Panc1 (cell line): ENCODE measurements around the gene PRKCQ. TPM values are rescaled to one million over a fixed set of nuclear protein-coding genes. Genes with fewer than 3 reads are reported as not detected.
"Not testable (repeated sequence)": the region's sequence is repeated elsewhere in the genome, so short reads cannot be mapped to it uniquely, and the experiment has no call there.

Experiments used
- ATAC-seq: fragments of 200-7000 bp; cut with Tn5 transposase; 2 replicates; pipeline ENCODE4 v1.9.1; 2020; ENCODE audit warnings: mild to moderate bottlenecking, moderate library complexity
- BruUV-seq: library from RNA; stranded (reverse); fragments of 400-500 nt; replicated peaks from 2 replicates; lab custom pipeline; 2021; lab: Mats Ljungman, UMichigan
- CTCF ChIA-PET: fragments of 300-600 bp; sonication (Branson Sonifier 250); formaldehyde crosslinking; loops from one replicate; lab custom pipeline; 2022; ENCODE audit warnings: antibody characterized with exemption; lab: Charles Lee
- POLR2A ChIA-PET: fragments of 300-600 bp; sonication (Branson Sonifier 250); formaldehyde crosslinking; loops from one replicate; lab custom pipeline; 2022; ENCODE audit warnings: antibody characterized with exemption; lab: Charles Lee
- DNase-seq: peaks from one replicate; pipeline ENCODE4 v3.0.0-alpha.2; 2010; ENCODE audit warnings: low read depth, low spot score
- H3K27ac ChIP-seq: 2 replicates; pipeline ENCODE4 v1.5.1; 2011; ENCODE audit warnings: mild to moderate bottlenecking, low read length, inconsistent platforms
- H3K27me3 ChIP-seq: fragments of 200-500 bp; sonication (Bioruptor generic); 2 replicates; pipeline ENCODE4 v1.6.0; 2014; ENCODE audit warnings: low read length, inconsistent platforms; ENCODE audit not compliant: control insufficient read depth, insufficient read depth
- H3K36me3 ChIP-seq: fragments of 200-500 bp; sonication (Bioruptor generic); 2 replicates; pipeline ENCODE4 v1.5.1; 2014; ENCODE audit warnings: inconsistent platforms, mild to moderate bottlenecking, low read length, moderate library complexity; ENCODE audit not compliant: control insufficient read depth, insufficient read depth
- H3K4me1 ChIP-seq: 2 replicates; pipeline ENCODE4 v1.5.1; 2011; ENCODE audit warnings: inconsistent platforms, mild to moderate bottlenecking, low read length, moderate library complexity; ENCODE audit not compliant: control insufficient read depth, insufficient read depth
- H3K4me3 ChIP-seq, 2 experiments: 2 replicates each; pipeline ENCODE4 v1.5.1; 2011 to 2012; ENCODE audit warnings: low read depth in 2 of 2, low read length in 2 of 2, mild to moderate bottlenecking in 2 of 2, inconsistent platforms in 1 of 2, moderate library complexity in 1 of 2
- H3K9me3 ChIP-seq: fragments of 200-500 bp; sonication (Bioruptor generic); 2 replicates; pipeline ENCODE4 v1.5.1; 2014; ENCODE audit warnings: low read depth, mild to moderate bottlenecking, inconsistent platforms, low read length, moderate library complexity; ENCODE audit not compliant: control insufficient read depth, insufficient read depth
- CTCF ChIP-seq: fragments of 450-650 bp; IDR thresholded peaks from 2 replicates; pipeline ENCODE4 v1.5.1; 2017; ENCODE audit warnings: mild to moderate bottlenecking
- POLR2AphosphoS5 ChIP-seq: IDR thresholded peaks from 2 replicates; pipeline ENCODE4 v1.6.1; 2012; ENCODE audit warnings: mild to moderate bottlenecking, low read depth, low read length, moderate library complexity
- REST ChIP-seq, 2 experiments: IDR thresholded peaks; 2 replicates each; pipeline ENCODE4 v1.6.1; 2011 to 2012; ENCODE audit warnings: low read depth in 2 of 2, control low read depth in 1 of 2, low read length in 1 of 2, mild to moderate bottlenecking in 1 of 2, moderate library complexity in 1 of 2; ENCODE audit not compliant: insufficient read depth in 1 of 2
- SIN3A ChIP-seq: IDR thresholded peaks from 2 replicates; pipeline ENCODE4 v1.6.1; 2012; ENCODE audit warnings: low read depth, mild to moderate bottlenecking, low read length, moderate library complexity, borderline replicate concordance; ENCODE audit not compliant: insufficient read depth
- TCF7L2 ChIP-seq: IDR thresholded peaks from 2 replicates; pipeline ENCODE4 v1.6.1; 2011; ENCODE audit warnings: mild to moderate bottlenecking, low read depth, low read length, inconsistent platforms
- in situ Hi-C: cut with HindIII; loops from 2 replicates; pipeline ENCODE4 v1.10.0; 2016; ENCODE audit warnings: low sequenced_read_pairs, low pct_unique_long_range_greater_than_20kb
- intact Hi-C: fragments of 100-400 bp; cut with micrococcal nuclease; formaldehyde crosslinking; loops from one replicate; pipeline ENCODE4 v1.10.0; 2022; ENCODE audit not compliant: unreplicated experiment
- total RNA-seq: library from RNA; stranded (reverse); gene quantifications from one replicate; pipeline ENCODE4 v1.2.1, GENCODE V29; 2021; ENCODE audit not compliant: unreplicated experiment

Gene PRKCQ
- total RNA-seq, 1 experiment from 2014 or later = 0.23 TPM

- Histone ChIP-seq H3K9me3 (no peaks in the 10 kb centered on the region), H3K27me3 (peaks cover 6% of the 10 kb centered on the region), H3K36me3 (no peaks in the 10 kb centered on the region), H3K27ac (no peak overlapping the region), H3K4me3 (no peak overlapping the region), H3K4me1 (no peaks in the 10 kb centered on the region)
- BruUV-seq = no TSS peak
- ATAC-seq (no peak), DNase-seq (no peak)
- in situ Hi-C loops (no loop called here), intact Hi-C loops (loop anchor here (5.0 kb wide), 1 partner anchor 95 kb away; no protein-coding TSS in a partner anchor)
- no peak for TF ChIP-seq REST (IDR thresholded peaks at IDR 0.05; ENCODE audit: insufficient read depth in 1 of 2, low read depth in 2 of 2, low read length in 1 of 2)
- no peak for TF ChIP-seq TCF7L2
- no peak for TF ChIP-seq POLR2AphosphoS5
- ChIA-PET CTCF (no interaction called here), POLR2A (no interaction called here)
These were observed 2.2 kb upstream of the PRKCQ start for GRCh38 chr10:6582298-6582697.

GRCh38 chr10:6581778-6582228, 1.7 kb upstream of the PRKCQ start:
- no peak for TF ChIP-seq CTCF
- TF ChIP-seq POLR2AphosphoS5 = no peak
- TF ChIP-seq REST (IDR thresholded peaks at IDR 0.05; ENCODE audit: insufficient read depth in 1 of 2, low read depth in 2 of 2, low read length in 1 of 2) = no peak
- TF ChIP-seq TCF7L2 = no peak
- no peak for TF ChIP-seq SIN3A
- intact Hi-C loops (loop anchor here (5.0 kb wide), 1 partner anchor 95 kb away; no protein-coding TSS in a partner anchor), in situ Hi-C loops (no loop called here)
- BruUV-seq = no TSS peak
- ATAC-seq (no peak), DNase-seq (no peak)
- Histone ChIP-seq H3K4me1 (no peaks in the 10 kb centered on the region), H3K4me3 (no peak overlapping the region), H3K27ac (no peak overlapping the region), H3K9me3 (no peaks in the 10 kb centered on the region), H3K36me3 (no peaks in the 10 kb centered on the region), H3K27me3 (peaks cover 7% of the 10 kb centered on the region)
- POLR2A ChIA-PET = no interaction called here
- CTCF ChIA-PET = no interaction called here

GRCh38 chr10:6581223-6581622, 1.1 kb upstream of the PRKCQ start:
- H3K4me1 ChIP-seq, BruUV-seq, H3K36me3 ChIP-seq, H3K4me3 ChIP-seq, H3K9me3 ChIP-seq, CTCF ChIA-PET, ATAC-seq, H3K27me3 ChIP-seq, POLR2A ChIA-PET, DNase-seq, H3K27ac ChIP-seq, in situ Hi-C loops: not testable (repeated sequence)
- intact Hi-C loops = loop anchor here (5.0 kb wide), 1 partner anchor 96 kb away; no protein-coding TSS in a partner anchor
